Astrocyte (in vitro differentiated cells and primary cell): Measurements from ENCODE around the gene LASP1. TPM values are rescaled to one million over a fixed set of nuclear protein-coding genes. Genes with fewer than 3 reads are reported as not detected.

Experiments used
- DNase-seq: peaks from one replicate; pipeline ENCODE4 v3.0.0-alpha.2; 2010; ENCODE audit warnings: low read depth
- FAIRE-seq: peaks from 2 replicates; lab custom pipeline; 2011; peaks lifted over from hg19 to GRCh38; lab: Jason Lieb, UNC
- H2AFZ ChIP-seq: 2 replicates; pipeline ENCODE4 v1.6.0; 2012; ENCODE audit warnings: low read depth, low read length, inconsistent platforms
- H3K27ac ChIP-seq: 2 replicates; pipeline ENCODE4 v1.5.1; 2011; ENCODE audit warnings: low read depth, low read length, inconsistent platforms
- H3K27me3 ChIP-seq: 2 replicates; pipeline ENCODE4 v1.6.0; 2011; ENCODE audit warnings: low read length, inconsistent platforms; ENCODE audit not compliant: insufficient read depth
- H3K36me3 ChIP-seq: 2 replicates; pipeline ENCODE4 v1.5.1; 2011; ENCODE audit warnings: low read length, inconsistent platforms; ENCODE audit not compliant: insufficient read depth
- H3K4me1 ChIP-seq: 2 replicates; pipeline ENCODE4 v1.5.1; 2011; ENCODE audit warnings: low read length, inconsistent platforms; ENCODE audit not compliant: insufficient read depth
- H3K4me2 ChIP-seq: 2 replicates; pipeline ENCODE4 v1.6.0; 2012; ENCODE audit warnings: low read length, inconsistent platforms
- H3K4me3 ChIP-seq: 2 replicates; pipeline ENCODE4 v1.5.1; 2011; ENCODE audit warnings: low read depth, mild to moderate bottlenecking, low read length, inconsistent platforms; ENCODE audit not compliant: insufficient read depth
- H3K79me2 ChIP-seq: 2 replicates; pipeline ENCODE4 v1.6.0; 2012; ENCODE audit warnings: mild to moderate bottlenecking, low read length, inconsistent platforms; ENCODE audit not compliant: insufficient read depth
- H3K9ac ChIP-seq: 2 replicates; pipeline ENCODE4 v1.6.0; 2012; ENCODE audit warnings: mild to moderate bottlenecking, low read length, inconsistent platforms
- H3K9me3 ChIP-seq: 2 replicates; pipeline ENCODE4 v1.5.1; 2012; ENCODE audit warnings: low read depth, mild to moderate bottlenecking, low read length, inconsistent platforms; ENCODE audit not compliant: insufficient read depth
- H4K20me1 ChIP-seq: 2 replicates; pipeline ENCODE4 v1.6.0; 2012; ENCODE audit warnings: low read length, inconsistent platforms; ENCODE audit not compliant: insufficient read depth
- H3K27ac Mint-ChIP-seq: one replicate; pipeline ENCODE4 v1.8.0; 2021; ENCODE audit warnings: mild to moderate bottlenecking, mixed read lengths; ENCODE audit not compliant: unreplicated experiment
- H3K27me3 Mint-ChIP-seq: one replicate; pipeline ENCODE4 v1.8.0; 2021; ENCODE audit warnings: low read depth, mixed read lengths; ENCODE audit not compliant: unreplicated experiment
- H3K36me3 Mint-ChIP-seq: one replicate; pipeline ENCODE4 v1.8.0; 2021; ENCODE audit warnings: low read depth, mixed read lengths; ENCODE audit not compliant: unreplicated experiment
- H3K4me1 Mint-ChIP-seq: one replicate; pipeline ENCODE4 v1.8.0; 2021; ENCODE audit warnings: low read depth, mixed read lengths; ENCODE audit not compliant: unreplicated experiment
- H3K4me3 Mint-ChIP-seq: one replicate; pipeline ENCODE4 v1.8.0; 2021; ENCODE audit warnings: mild to moderate bottlenecking, moderate library complexity, mixed read lengths; ENCODE audit not compliant: unreplicated experiment
- H3K9me3 Mint-ChIP-seq: one replicate; pipeline ENCODE4 v1.8.0; 2021; ENCODE audit warnings: mild to moderate bottlenecking, mixed read lengths; ENCODE audit not compliant: unreplicated experiment
- EZH2 ChIP-seq: IDR thresholded peaks from 2 replicates; pipeline ENCODE4 v1.6.1; 2012; ENCODE audit warnings: mild to moderate bottlenecking, low read length, inconsistent platforms; ENCODE audit not compliant: insufficient read depth
- total RNA-seq: library from RNA; stranded (reverse); gene quantifications from 2 replicates; pipeline ENCODE4 v1.2.1, GENCODE V29; 2021
- TF ChIP-seq, protein P1 (sequence below): IDR thresholded peaks from 2 replicates; pipeline ENCODE4 v1.5.1; 2011; ENCODE audit warnings: low read depth, mild to moderate bottlenecking, inconsistent platforms, low read length, moderate library complexity; ENCODE audit not compliant: insufficient read depth

LASP1 gene
- total RNA-seq, 1 donor from 2014 or later, result 421 TPM

DNA sequence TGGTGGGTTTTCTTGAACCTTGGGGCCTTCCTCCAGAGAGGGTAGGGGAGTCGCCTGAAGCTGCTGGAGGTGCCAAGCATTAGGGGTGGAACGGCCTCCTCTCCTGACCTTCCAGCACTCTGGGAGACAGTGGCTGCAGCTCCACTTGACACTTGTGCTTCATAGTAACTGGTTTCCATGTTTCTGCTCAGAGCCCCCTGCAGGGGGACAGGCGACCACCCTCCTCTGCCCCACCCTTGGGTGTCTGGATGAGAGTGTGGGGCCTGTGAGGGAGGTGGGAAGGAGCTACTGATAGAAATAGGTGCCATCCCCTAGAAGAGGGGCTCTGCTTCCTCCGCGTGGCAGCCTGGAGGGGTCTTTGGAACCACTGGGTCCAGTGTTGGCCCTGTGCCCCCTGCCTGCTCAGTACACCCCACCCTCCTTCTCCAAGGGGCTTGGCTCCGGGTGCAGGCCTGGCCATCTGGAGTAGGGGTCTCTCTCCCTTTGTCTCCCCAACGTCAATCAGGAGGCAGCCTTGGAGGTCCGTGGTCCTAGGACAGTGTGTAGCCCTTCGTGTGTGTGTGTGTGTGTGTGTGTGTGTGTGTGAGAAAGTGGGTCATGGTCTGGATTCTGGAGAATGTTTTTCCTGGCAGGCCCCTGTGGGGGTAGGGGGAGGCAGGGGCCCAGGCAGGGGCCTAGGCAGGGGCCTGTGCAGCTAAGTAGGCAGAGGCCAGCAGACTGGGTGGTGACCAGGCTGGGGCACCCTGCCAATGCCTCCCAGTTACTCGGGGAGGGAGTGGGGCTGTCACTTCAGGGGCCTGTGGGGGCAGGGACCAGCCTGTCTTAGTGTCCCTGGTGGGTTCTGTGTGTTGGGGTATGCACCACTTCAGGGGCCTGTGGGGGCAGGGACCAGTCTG lies 4.9 kb downstream of the LASP1 start:
- H3K27ac Mint-ChIP-seq, result peak overlapping the region; percentile 38
- peaks cover 18% of the 10 kb centered on the region for H3K36me3 Mint-ChIP-seq
- TF ChIP-seq, protein P1, sequence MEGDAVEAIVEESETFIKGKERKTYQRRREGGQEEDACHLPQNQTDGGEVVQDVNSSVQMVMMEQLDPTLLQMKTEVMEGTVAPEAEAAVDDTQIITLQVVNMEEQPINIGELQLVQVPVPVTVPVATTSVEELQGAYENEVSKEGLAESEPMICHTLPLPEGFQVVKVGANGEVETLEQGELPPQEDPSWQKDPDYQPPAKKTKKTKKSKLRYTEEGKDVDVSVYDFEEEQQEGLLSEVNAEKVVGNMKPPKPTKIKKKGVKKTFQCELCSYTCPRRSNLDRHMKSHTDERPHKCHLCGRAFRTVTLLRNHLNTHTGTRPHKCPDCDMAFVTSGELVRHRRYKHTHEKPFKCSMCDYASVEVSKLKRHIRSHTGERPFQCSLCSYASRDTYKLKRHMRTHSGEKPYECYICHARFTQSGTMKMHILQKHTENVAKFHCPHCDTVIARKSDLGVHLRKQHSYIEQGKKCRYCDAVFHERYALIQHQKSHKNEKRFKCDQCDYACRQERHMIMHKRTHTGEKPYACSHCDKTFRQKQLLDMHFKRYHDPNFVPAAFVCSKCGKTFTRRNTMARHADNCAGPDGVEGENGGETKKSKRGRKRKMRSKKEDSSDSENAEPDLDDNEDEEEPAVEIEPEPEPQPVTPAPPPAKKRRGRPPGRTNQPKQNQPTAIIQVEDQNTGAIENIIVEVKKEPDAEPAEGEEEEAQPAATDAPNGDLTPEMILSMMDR, result no peak
- TF ChIP-seq EZH2, result no peak
- no peak overlapping the region for H3K4me3 ChIP-seq
- H3K9ac ChIP-seq, result peak overlapping the region; percentile 42
- H3K27me3 ChIP-seq, result no peaks in the 10 kb centered on the region
- no peaks in the 10 kb centered on the region for H3K9me3 Mint-ChIP-seq
- peak overlapping the region; percentile 87 for H3K4me2 ChIP-seq
- H3K4me3 Mint-ChIP-seq, result peak overlapping the region; percentile 54
- no peaks in the 10 kb centered on the region for H3K9me3 ChIP-seq
- H3K27me3 Mint-ChIP-seq, result no peaks in the 10 kb centered on the region
- peaks cover 21% of the 10 kb centered on the region for H3K36me3 ChIP-seq
- H3K79me2 ChIP-seq, result peaks cover 89% of the 10 kb centered on the region
- FAIRE-seq (no peak), DNase-seq (no peak)
- H4K20me1 ChIP-seq, result peaks cover 88% of the 10 kb centered on the region
- H3K4me1 Mint-ChIP-seq, result peaks cover 50% of the 10 kb centered on the region
- H3K4me1 ChIP-seq, result peaks cover 67% of the 10 kb centered on the region
- peak overlapping the region; percentile 51 for H3K27ac ChIP-seq
- H2AFZ ChIP-seq, result no peak overlapping the region

DNA sequence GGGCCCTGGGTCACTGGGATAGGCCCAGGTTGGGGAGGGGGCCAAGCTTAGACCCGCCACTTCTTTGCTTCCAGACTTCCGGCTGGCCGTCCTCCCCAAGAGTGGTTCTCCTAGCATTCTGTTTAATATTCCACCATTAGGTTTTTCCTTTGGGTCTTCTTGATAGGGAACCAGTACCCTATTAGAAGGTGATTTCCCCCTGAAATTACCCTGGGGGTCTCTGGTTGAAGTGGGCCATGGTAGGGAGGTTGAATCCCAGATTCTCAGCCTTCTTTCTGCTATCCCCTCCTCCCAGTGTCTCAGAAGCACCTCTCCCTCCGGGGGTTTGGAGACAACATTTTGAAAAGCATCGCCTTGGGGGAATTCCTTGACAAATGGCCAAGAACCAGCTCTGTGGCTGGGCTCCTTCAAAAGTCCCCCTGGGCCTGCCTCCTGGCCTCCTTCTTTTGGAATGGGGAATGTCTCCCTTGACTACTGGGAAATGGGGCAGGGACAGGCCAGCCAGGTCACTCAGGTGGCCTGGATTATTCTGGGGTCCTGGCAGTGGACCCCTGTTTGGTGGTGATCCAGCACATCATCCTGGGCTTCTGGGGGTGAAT lies 5.7 kb downstream of the LASP1 start:
- no peaks in the 10 kb centered on the region for H3K27me3 ChIP-seq
- Mint-ChIP-seq H3K4me3 (peak overlapping the region; percentile 54), H3K9me3 (no peaks in the 10 kb centered on the region), H3K27me3 (no peaks in the 10 kb centered on the region), H3K4me1 (peaks cover 58% of the 10 kb centered on the region), H3K36me3 (peaks cover 18% of the 10 kb centered on the region), H3K27ac (peak overlapping the region; percentile 38)
- DNase-seq (no peak), FAIRE-seq (no peak)
- H3K36me3 ChIP-seq, result peaks cover 21% of the 10 kb centered on the region
- no peak for TF ChIP-seq EZH2
- TF ChIP-seq, protein P1, result no peak
- no peaks in the 10 kb centered on the region for H3K9me3 ChIP-seq
- H4K20me1 ChIP-seq, result peaks cover 96% of the 10 kb centered on the region
- peak overlapping the region; percentile 87 for H3K4me2 ChIP-seq
- peaks cover 86% of the 10 kb centered on the region for H3K79me2 ChIP-seq
- no peak overlapping the region for H3K4me3 ChIP-seq
- H3K4me1 ChIP-seq, result peaks cover 74% of the 10 kb centered on the region
- H3K27ac ChIP-seq, result peak overlapping the region; percentile 1
- H3K9ac ChIP-seq, result peak overlapping the region; percentile 7
- H2AFZ ChIP-seq, result no peak overlapping the region
